Measurements from ENCODE around the gene PPP1R12B. TPM values are rescaled to one million over a fixed set of nuclear protein-coding genes. Genes with fewer than 3 reads are reported as not detected.
"Not testable (repeated sequence)": the region's sequence is repeated elsewhere in the genome, so short reads cannot be mapped to it uniquely, and the experiment has no call there.

PPP1R12B gene
- total and polyA plus RNA-seq, 2 experiments from 2014 or later, result 13.2 to 13.8 TPM

GRCh38 chr1:202471246-202471645 lies 122.7 kb downstream of the PPP1R12B start:
- Mint-ChIP-seq H3K36me3 (ENCODE audit: low read depth) (no peaks in the 10 kb centered on the region), H3K27me3 (ENCODE audit: insufficient read depth, low read depth, poor library complexity) (no peaks in the 10 kb centered on the region), H3K4me3 (no peak overlapping the region), H3K27ac (no peak overlapping the region), H3K4me1 (peaks cover 21% of the 10 kb centered on the region), H3K9me3 (no peaks in the 10 kb centered on the region)
- Histone ChIP-seq H3K27ac (ENCODE audit: low read depth) (no peak overlapping the region), H3K36me3 (ENCODE audit: insufficient read depth) (no peaks in the 10 kb centered on the region), H3K4me2 (no peak overlapping the region), H3K79me2 (replicated peaks; ENCODE audit: insufficient read depth) (no peaks in the 10 kb centered on the region), H3K9me2 (ENCODE audit: insufficient read depth) (no peaks in the 10 kb centered on the region), H4K20me1 (replicated peaks; ENCODE audit: insufficient read depth) (no peaks in the 10 kb centered on the region), H3K4me1 (ENCODE audit: insufficient read depth) (no peaks in the 10 kb centered on the region), H2AFZ (no peak overlapping the region), H3K4me3 (no peak overlapping the region), H3K27me3 (ENCODE audit: insufficient read depth) (no peaks in the 10 kb centered on the region), H3F3A (replicated peaks; ENCODE audit: low read depth) (no peaks in the 10 kb centered on the region)
- DNase-seq (ENCODE audit: low spot score) (no peak), ATAC-seq (no peak)
- TF ChIP-seq POLR2AphosphoS5 (IDR thresholded peaks at IDR 0.05; ENCODE audit: low read depth) (no peak), CREB1 (CRISPR knock-in tag; IDR thresholded peaks at IDR 0.05; ENCODE audit: low read depth) (no peak), REST (IDR thresholded peaks at IDR 0.05; ENCODE audit: unreplicated experiment) (no peak), STAT1 (IDR thresholded peaks at IDR 0.05; ENCODE audit: unreplicated experiment) (no peak), ZNF114 (CRISPR knock-in tag; IDR thresholded peaks at IDR 0.05) (no peak), EZH2 (IDR thresholded peaks at IDR 0.05; ENCODE audit: low read depth, unreplicated experiment) (no peak), ZNF462 (CRISPR knock-in tag; IDR thresholded peaks at IDR 0.05) (no peak)
- TF ChIP-seq, protein P1, sequence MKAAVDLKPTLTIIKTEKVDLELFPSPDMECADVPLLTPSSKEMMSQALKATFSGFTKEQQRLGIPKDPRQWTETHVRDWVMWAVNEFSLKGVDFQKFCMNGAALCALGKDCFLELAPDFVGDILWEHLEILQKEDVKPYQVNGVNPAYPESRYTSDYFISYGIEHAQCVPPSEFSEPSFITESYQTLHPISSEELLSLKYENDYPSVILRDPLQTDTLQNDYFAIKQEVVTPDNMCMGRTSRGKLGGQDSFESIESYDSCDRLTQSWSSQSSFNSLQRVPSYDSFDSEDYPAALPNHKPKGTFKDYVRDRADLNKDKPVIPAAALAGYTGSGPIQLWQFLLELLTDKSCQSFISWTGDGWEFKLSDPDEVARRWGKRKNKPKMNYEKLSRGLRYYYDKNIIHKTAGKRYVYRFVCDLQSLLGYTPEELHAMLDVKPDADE (IDR thresholded peaks at IDR 0.05), result no peak
- TF ChIP-seq, protein P2, sequence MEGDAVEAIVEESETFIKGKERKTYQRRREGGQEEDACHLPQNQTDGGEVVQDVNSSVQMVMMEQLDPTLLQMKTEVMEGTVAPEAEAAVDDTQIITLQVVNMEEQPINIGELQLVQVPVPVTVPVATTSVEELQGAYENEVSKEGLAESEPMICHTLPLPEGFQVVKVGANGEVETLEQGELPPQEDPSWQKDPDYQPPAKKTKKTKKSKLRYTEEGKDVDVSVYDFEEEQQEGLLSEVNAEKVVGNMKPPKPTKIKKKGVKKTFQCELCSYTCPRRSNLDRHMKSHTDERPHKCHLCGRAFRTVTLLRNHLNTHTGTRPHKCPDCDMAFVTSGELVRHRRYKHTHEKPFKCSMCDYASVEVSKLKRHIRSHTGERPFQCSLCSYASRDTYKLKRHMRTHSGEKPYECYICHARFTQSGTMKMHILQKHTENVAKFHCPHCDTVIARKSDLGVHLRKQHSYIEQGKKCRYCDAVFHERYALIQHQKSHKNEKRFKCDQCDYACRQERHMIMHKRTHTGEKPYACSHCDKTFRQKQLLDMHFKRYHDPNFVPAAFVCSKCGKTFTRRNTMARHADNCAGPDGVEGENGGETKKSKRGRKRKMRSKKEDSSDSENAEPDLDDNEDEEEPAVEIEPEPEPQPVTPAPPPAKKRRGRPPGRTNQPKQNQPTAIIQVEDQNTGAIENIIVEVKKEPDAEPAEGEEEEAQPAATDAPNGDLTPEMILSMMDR (conservative IDR thresholded peaks at IDR 0.05; ENCODE audit: low read depth in 2 of 2), result no peak

DNA sequence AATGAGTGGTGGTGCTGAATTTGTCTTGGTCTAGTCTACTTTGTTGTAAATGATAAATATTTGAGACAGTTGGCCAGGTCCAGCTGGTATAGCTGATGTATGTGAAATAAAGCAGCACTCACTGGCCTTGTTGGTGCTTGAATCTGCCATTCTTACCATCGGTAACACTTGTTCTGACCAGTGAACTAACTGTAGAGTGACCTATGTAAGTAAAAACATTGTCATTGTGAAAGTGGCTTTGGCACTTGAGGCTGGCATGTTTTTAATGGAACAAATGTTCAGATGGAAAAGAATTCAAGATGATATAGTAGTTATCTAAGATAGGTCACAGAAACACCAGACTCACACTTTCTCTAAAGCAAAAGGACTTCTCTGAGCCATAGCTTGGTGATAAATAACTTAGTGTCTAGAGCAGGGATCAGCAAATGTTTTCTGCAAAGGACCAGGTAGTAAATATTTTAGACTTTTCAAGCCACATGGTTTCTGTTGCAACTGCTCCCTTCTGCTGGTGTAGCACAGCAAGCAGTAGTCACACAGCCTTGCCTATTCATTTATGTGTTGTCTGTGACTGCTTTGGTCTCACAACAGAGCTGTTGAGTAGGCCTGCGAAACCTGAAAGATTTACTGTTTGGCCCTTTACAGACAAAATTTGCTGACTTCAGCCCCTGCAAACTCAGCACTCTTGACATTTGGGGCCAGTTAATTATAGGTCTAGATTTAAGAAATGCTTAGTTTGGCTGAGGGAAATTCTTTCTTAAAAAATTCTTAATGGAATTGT lies 124.0 kb downstream of the PPP1R12B start:
- H3K27ac Mint-ChIP-seq; H3K27me3 ChIP-seq (ENCODE audit: insufficient read depth); H3K4me3 ChIP-seq; H3K27me3 Mint-ChIP-seq (ENCODE audit: insufficient read depth, low read depth, poor library complexity); ATAC-seq; DNase-seq (ENCODE audit: low spot score); H3K79me2 ChIP-seq (replicated peaks; ENCODE audit: insufficient read depth); H4K20me1 ChIP-seq (replicated peaks; ENCODE audit: insufficient read depth); H3F3A ChIP-seq (replicated peaks; ENCODE audit: low read depth); H3K27ac ChIP-seq (ENCODE audit: low read depth); H2AFZ ChIP-seq; H3K4me3 Mint-ChIP-seq; H3K4me1 ChIP-seq (ENCODE audit: insufficient read depth); H3K36me3 Mint-ChIP-seq (ENCODE audit: low read depth); H3K4me2 ChIP-seq; H3K9me2 ChIP-seq (ENCODE audit: insufficient read depth); H3K36me3 ChIP-seq (ENCODE audit: insufficient read depth); H3K9me3 Mint-ChIP-seq: not testable (repeated sequence)
- peaks cover 19% of the 10 kb centered on the region for H3K4me1 Mint-ChIP-seq
